ENCODE data around the gene NAA80. TPM values are rescaled to one million over a fixed set of nuclear protein-coding genes. Genes with fewer than 3 reads are reported as not detected.

NAA80 gene
- total and polyA plus RNA-seq, 2 of the 13 experiments (the other 11 are each of a cell fraction or from before 2014, with no cell fraction given): 3.4 to 8.7 TPM

DNA sequence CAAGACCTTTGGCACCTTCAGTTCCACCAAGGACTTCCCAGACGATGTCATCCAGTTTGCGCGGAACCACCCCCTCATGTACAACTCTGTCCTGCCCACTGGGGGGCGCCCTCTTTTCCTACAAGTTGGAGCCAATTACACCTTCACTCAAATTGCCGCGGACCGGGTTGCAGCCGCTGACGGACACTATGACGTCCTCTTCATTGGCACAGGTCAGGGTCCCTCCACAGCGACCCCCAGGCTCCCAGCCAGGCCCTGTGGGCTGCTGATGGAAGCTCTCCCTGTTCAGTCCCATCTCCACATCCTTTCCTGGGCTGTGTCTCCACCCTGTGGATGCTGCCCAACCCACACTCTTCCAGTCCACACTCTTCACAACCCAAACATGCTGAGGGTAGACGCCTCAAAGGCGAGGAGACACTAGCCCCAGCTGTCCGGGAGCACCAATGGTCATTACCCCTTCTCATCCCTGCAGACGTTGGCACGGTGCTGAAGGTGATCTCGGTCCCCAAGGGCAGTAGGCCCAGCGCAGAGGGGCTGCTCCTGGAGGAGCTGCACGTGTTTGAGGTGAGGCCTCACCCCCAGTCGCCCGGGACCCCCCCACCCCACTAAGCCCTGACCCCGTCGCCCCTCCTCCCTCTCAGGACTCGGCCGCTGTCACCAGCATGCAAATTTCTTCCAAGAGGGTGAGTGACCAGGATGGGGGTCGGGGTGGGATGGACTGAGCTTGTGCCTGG is 24.7 kb downstream of the NAA80 start (continued):
- TF ChIP-seq ZNF883 (CRISPR knock-in tag; IDR thresholded peaks at IDR 0.05; ENCODE audit: not compliant biosample characterization) (no peak), NFE2L1 (CRISPR knock-in tag; IDR thresholded peaks at IDR 0.05; ENCODE audit: borderline replicate concordance) (no peak), ZKSCAN5 (CRISPR knock-in tag; IDR thresholded peaks at IDR 0.05) (no peak), POLR2G (IDR thresholded peaks at IDR 0.05; ENCODE audit: low read depth, low read length) (0 out of 2 replicates have a peak, but pooled peaks have one; percentile 18), KDM1A (CRISPR knock-in tag; IDR thresholded peaks at IDR 0.05) (no peak), ZNF703 (CRISPR knock-in tag; IDR thresholded peaks at IDR 0.05; ENCODE audit: borderline replicate concordance) (no peak), RCOR2 (CRISPR knock-in tag; IDR thresholded peaks at IDR 0.05) (no peak), SRSF4 (IDR thresholded peaks at IDR 0.05; ENCODE audit: low read depth, low read length, poor library complexity, severe bottlenecking) (no peak), ZNF598 (CRISPR knock-in tag; IDR thresholded peaks at IDR 0.05; ENCODE audit: borderline replicate concordance) (no peak), TP53 (CRISPR knock-in tag; conservative IDR thresholded peaks at IDR 0.05) (no peak)
- TF ChIP-seq, protein P1, sequence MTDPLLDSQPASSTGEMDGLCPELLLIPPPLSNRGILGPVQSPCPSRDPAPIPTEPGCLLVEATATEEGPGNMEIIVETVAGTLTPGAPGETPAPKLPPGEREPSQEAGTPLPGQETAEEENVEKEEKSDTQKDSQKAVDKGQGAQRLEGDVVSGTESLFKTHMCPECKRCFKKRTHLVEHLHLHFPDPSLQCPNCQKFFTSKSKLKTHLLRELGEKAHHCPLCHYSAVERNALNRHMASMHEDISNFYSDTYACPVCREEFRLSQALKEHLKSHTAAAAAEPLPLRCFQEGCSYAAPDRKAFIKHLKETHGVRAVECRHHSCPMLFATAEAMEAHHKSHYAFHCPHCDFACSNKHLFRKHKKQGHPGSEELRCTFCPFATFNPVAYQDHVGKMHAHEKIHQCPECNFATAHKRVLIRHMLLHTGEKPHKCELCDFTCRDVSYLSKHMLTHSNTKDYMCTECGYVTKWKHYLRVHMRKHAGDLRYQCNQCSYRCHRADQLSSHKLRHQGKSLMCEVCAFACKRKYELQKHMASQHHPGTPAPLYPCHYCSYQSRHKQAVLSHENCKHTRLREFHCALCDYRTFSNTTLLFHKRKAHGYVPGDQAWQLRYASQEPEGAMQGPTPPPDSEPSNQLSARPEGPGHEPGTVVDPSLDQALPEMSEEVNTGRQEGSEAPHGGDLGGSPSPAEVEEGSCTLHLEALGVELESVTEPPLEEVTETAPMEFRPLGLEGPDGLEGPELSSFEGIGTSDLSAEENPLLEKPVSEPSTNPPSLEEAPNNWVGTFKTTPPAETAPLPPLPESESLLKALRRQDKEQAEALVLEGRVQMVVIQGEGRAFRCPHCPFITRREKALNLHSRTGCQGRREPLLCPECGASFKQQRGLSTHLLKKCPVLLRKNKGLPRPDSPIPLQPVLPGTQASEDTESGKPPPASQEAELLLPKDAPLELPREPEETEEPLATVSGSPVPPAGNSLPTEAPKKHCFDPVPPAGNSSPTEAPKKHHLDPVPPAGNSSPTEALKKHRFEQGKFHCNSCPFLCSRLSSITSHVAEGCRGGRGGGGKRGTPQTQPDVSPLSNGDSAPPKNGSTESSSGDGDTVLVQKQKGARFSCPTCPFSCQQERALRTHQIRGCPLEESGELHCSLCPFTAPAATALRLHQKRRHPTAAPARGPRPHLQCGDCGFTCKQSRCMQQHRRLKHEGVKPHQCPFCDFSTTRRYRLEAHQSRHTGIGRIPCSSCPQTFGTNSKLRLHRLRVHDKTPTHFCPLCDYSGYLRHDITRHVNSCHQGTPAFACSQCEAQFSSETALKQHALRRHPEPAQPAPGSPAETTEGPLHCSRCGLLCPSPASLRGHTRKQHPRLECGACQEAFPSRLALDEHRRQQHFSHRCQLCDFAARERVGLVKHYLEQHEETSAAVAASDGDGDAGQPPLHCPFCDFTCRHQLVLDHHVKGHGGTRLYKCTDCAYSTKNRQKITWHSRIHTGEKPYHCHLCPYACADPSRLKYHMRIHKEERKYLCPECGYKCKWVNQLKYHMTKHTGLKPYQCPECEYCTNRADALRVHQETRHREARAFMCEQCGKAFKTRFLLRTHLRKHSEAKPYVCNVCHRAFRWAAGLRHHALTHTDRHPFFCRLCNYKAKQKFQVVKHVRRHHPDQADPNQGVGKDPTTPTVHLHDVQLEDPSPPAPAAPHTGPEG (CRISPR knock-in tag; IDR thresholded peaks at IDR 0.05): no peak
- TF ChIP-seq, protein P2, sequence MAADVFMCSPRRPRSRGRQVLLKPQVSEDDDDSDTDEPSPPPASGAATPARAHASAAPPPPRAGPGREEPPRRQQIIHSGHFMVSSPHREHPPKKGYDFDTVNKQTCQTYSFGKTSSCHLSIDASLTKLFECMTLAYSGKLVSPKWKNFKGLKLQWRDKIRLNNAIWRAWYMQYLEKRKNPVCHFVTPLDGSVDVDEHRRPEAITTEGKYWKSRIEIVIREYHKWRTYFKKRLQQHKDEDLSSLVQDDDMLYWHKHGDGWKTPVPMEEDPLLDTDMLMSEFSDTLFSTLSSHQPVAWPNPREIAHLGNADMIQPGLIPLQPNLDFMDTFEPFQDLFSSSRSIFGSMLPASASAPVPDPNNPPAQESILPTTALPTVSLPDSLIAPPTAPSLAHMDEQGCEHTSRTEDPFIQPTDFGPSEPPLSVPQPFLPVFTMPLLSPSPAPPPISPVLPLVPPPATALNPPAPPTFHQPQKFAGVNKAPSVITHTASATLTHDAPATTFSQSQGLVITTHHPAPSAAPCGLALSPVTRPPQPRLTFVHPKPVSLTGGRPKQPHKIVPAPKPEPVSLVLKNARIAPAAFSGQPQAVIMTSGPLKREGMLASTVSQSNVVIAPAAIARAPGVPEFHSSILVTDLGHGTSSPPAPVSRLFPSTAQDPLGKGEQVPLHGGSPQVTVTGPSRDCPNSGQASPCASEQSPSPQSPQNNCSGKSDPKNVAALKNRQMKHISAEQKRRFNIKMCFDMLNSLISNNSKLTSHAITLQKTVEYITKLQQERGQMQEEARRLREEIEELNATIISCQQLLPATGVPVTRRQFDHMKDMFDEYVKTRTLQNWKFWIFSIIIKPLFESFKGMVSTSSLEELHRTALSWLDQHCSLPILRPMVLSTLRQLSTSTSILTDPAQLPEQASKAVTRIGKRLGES (CRISPR knock-in tag; IDR thresholded peaks at IDR 0.05; ENCODE audit: borderline replicate concordance): no peak
- TF ChIP-seq, protein P3, sequence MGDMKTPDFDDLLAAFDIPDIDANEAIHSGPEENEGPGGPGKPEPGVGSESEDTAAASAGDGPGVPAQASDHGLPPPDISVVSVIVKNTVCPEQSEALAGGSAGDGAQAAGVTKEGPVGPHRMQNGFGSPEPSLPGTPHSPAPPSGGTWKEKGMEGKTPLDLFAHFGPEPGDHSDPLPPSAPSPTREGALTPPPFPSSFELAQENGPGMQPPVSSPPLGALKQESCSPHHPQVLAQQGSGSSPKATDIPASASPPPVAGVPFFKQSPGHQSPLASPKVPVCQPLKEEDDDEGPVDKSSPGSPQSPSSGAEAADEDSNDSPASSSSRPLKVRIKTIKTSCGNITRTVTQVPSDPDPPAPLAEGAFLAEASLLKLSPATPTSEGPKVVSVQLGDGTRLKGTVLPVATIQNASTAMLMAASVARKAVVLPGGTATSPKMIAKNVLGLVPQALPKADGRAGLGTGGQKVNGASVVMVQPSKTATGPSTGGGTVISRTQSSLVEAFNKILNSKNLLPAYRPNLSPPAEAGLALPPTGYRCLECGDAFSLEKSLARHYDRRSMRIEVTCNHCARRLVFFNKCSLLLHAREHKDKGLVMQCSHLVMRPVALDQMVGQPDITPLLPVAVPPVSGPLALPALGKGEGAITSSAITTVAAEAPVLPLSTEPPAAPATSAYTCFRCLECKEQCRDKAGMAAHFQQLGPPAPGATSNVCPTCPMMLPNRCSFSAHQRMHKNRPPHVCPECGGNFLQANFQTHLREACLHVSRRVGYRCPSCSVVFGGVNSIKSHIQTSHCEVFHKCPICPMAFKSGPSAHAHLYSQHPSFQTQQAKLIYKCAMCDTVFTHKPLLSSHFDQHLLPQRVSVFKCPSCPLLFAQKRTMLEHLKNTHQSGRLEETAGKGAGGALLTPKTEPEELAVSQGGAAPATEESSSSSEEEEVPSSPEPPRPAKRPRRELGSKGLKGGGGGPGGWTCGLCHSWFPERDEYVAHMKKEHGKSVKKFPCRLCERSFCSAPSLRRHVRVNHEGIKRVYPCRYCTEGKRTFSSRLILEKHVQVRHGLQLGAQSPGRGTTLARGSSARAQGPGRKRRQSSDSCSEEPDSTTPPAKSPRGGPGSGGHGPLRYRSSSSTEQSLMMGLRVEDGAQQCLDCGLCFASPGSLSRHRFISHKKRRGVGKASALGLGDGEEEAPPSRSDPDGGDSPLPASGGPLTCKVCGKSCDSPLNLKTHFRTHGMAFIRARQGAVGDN (CRISPR knock-in tag; IDR thresholded peaks at IDR 0.05): peak; percentile 42
- TF ChIP-seq, protein P4, sequence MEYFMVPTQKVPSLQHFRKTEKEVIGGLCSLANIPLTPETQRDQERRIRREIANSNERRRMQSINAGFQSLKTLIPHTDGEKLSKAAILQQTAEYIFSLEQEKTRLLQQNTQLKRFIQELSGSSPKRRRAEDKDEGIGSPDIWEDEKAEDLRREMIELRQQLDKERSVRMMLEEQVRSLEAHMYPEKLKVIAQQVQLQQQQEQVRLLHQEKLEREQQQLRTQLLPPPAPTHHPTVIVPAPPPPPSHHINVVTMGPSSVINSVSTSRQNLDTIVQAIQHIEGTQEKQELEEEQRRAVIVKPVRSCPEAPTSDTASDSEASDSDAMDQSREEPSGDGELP (IDR thresholded peaks at IDR 0.05; ENCODE audit: borderline replicate concordance, low read depth): no peak
